Measurements from ENCODE around the gene FBLL1. TPM values are rescaled to one million over a fixed set of nuclear protein-coding genes. Genes with fewer than 3 reads are reported as not detected.
A peak's percentile ranks its signal among the peaks of the same experiment; 100 is the strongest.
"Not testable (repeated sequence)": the region's sequence is repeated elsewhere in the genome, so short reads cannot be mapped to it uniquely, and the experiment has no call there.

The FBLL1 gene
- total RNA-seq, 2 experiments from 2014 or later, result not detected

DNA sequence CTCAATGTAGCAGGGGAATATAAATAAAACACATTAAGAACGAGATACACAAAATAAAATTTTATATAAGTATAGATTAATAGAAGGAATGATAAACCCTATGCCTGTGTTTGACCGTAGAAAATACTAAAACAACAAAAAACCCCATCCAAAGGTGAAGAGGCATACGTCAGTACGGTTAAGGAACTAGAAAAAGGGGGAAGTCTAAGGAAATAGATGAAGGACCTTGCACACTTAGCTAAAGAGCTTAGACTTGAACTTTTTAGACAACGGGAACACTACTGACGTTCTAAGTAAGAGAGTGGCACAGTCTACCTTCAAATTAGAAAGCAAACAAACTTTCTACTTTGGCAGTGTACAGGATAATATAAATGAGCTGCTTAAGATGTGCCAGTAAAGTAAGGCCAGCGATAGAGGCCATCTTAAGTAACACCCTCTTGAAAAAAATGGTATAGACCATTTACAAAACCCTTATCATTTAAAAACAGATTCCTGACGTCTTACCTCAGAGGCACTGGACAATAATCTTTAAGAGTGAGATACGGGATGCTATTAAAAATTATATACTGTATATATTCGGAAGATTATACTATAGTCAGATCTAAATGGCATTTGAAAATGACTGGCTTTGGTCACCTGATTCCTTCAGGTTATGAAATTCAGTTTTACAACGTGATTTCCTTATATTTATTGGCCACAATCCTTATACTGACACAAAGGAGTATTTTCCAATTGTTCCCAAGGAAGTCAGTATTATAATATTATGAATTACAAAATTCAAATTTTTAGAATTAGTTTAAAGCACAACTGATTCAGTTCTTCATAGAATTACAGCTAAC, 41.6 kb downstream of the FBLL1 start:
- POLR2A ChIA-PET, result no interaction called here
- H3K4me3 Mint-ChIP-seq, result no peak overlapping the region
- ATAC-seq (ENCODE audit: low read depth) (no peak), DNase-seq (no peak)
- no peaks in the 10 kb centered on the region for H3K27me3 Mint-ChIP-seq
- peaks cover 30% of the 10 kb centered on the region for H3K36me3 Mint-ChIP-seq
- no peak overlapping the region for H3K27ac Mint-ChIP-seq
- H3K9me3 Mint-ChIP-seq, result peaks cover 2% of the 10 kb centered on the region
- peaks cover 16% of the 10 kb centered on the region for H3K4me1 Mint-ChIP-seq

GRCh38 chr5:168573663-168574062, 44.6 kb downstream of the FBLL1 start:
- H3K27ac Mint-ChIP-seq; ATAC-seq (ENCODE audit: low read depth); DNase-seq; H3K27me3 Mint-ChIP-seq; H3K9me3 Mint-ChIP-seq; POLR2A ChIA-PET; H3K4me3 Mint-ChIP-seq: not testable (repeated sequence)
- peaks cover 24% of the 10 kb centered on the region for H3K36me3 Mint-ChIP-seq
- H3K4me1 Mint-ChIP-seq, result peaks cover 34% of the 10 kb centered on the region

DNA sequence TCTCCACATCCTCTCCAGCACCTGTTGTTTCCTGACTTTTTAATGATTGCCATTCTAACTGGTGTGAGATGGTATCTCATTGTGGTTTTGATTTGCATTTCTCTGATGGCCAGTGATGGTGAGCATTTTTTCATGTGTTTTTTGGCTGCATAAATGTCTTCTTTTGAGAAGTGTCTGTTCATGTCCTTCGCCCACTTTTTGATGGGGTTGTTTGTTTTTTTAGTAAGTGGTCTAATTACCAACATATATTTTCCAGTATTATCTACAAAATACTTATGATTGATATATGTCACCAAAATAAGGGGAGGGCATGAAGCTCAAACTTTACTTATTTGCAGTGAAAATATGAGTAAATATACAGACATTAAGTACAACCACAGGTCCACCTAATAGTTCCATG, 45.1 kb downstream of the FBLL1 start:
- H3K9me3 Mint-ChIP-seq; POLR2A ChIA-PET; H3K27me3 Mint-ChIP-seq; ATAC-seq (ENCODE audit: low read depth); H3K27ac Mint-ChIP-seq; H3K4me3 Mint-ChIP-seq; DNase-seq: not testable (repeated sequence)
- H3K4me1 Mint-ChIP-seq, result peaks cover 34% of the 10 kb centered on the region
- peaks cover 24% of the 10 kb centered on the region for H3K36me3 Mint-ChIP-seq

GRCh38 chr5:168575391-168576372, 46.6 kb downstream of the FBLL1 start:
- Mint-ChIP-seq H3K4me3 (no peak overlapping the region), H3K4me1 (peaks cover 40% of the 10 kb centered on the region), H3K9me3 (peaks cover 2% of the 10 kb centered on the region), H3K36me3 (peaks cover 20% of the 10 kb centered on the region), H3K27ac (no peak overlapping the region), H3K27me3 (no peaks in the 10 kb centered on the region)
- DNase-seq (no peak), ATAC-seq (ENCODE audit: low read depth) (no peak)
- POLR2A ChIA-PET, result no interaction called here

GRCh38 chr5:168578006-168578405, 48.9 kb downstream of the FBLL1 start:
- H3K27ac Mint-ChIP-seq, result peak overlapping the region; percentile 85
- no peak for ATAC-seq (ENCODE audit: low read depth)
- peaks cover 12% of the 10 kb centered on the region for H3K36me3 Mint-ChIP-seq
- DNase-seq, result no peak
- POLR2A ChIA-PET, result no interaction called here
- no peaks in the 10 kb centered on the region for H3K27me3 Mint-ChIP-seq
- H3K4me1 Mint-ChIP-seq, result peaks cover 36% of the 10 kb centered on the region
- H3K9me3 Mint-ChIP-seq, result peaks cover 2% of the 10 kb centered on the region
- H3K4me3 Mint-ChIP-seq, result peak overlapping the region; percentile 96

DNA sequence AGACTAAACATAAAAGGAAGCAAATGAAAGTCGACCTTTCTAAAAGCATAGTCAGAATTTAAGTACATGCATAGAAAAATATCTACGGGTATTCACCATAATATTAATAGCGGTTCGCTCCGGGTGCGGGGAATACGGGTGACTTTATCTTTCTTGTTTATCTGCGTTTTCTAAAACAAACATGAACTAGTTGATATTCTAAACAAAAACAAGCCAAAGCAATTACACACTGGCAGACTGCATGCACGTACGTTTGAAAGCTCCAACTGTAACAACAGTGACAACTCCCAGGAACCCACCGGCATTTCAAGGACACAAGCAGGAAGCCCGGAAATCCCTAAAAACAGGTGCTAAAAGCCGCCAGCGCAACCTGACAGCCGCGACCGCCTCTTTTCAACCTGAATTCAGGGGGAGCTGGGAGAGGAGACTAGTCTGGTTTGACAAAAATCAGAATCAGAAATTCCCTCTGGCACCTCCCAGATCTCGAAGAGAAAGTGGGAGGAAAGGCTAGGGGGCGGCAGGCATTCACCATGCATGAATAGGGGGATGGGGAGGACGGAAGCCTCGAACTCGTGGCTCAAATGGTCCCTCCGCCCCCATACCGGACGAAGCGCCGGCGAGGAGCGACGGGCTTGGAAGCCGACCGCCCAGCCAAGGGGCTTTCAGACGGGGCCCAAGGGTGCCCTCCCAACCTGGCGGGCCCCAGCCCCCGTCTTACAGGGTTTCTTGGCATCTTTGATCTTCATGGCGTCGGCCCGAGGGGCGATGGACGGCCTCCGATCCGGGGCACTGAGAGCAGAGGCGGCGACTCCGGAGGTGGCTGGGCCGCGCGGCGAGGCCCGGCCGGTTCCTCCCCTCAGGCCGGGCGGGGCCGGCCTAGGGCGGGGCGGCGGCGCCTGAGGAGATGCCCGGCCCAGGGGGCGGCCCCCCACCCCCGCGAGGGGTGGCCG, 49.7 kb downstream of the FBLL1 start, which contains the start of gene PANK3:
TSS of gene PANK3 (minus strand) at position 831 of the 950 bp plus-strand sequence. CDS start at position 746, 85 bp downstream.
- Mint-ChIP-seq H3K9me3 (peaks cover 4% of the 10 kb centered on the region), H3K36me3 (peaks cover 12% of the 10 kb centered on the region), H3K4me1 (peaks cover 37% of the 10 kb centered on the region), H3K27me3 (no peaks in the 10 kb centered on the region), H3K27ac (peak within 1 kb of the TSS; percentile 96), H3K4me3 (peak within 1 kb of the TSS; percentile 96)
- peak; percentile 72 for ATAC-seq (ENCODE audit: low read depth)
- no peak for DNase-seq
- POLR2A ChIA-PET, result interaction anchor here (1.0 to 2.1 kb wide), 2 partner anchors 9 to 92 kb away, joined by 5 to 9 read pairs; partner anchors contain the start of gene RARS1

GRCh38 chr5:168579488-168580226, 50.6 kb downstream of the FBLL1 start:
- H3K4me1 Mint-ChIP-seq, result peaks cover 39% of the 10 kb centered on the region
- ATAC-seq (ENCODE audit: low read depth), result peak; percentile 97
- H3K9me3 Mint-ChIP-seq, result peaks cover 6% of the 10 kb centered on the region
- peak overlapping the region; percentile 96 for H3K27ac Mint-ChIP-seq
- peak; percentile 95 for DNase-seq
- POLR2A ChIA-PET, result interaction anchor here (1.0 to 2.1 kb wide), 2 partner anchors 8 to 93 kb away, joined by 5 to 9 read pairs; partner anchors contain the start of gene RARS1
- peaks cover 12% of the 10 kb centered on the region for H3K36me3 Mint-ChIP-seq
- peak overlapping the region; percentile 87 for H3K4me3 Mint-ChIP-seq
- no peaks in the 10 kb centered on the region for H3K27me3 Mint-ChIP-seq

DNA sequence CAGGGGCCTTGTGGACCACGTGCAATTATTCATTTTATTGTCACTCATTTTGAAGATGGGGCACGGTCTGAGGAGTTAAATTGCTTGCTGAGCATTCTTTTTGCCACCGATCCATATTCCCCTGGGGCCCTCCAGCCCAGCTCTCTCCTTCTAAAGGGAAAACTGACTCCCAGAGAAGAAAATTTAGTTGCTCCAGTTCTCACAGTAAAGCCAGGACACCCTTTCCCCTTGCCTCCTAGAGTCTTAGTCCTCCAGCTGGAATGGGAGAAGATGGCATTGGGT, 51.1 kb downstream of the FBLL1 start:
- no peak for ATAC-seq (ENCODE audit: low read depth)
- Mint-ChIP-seq H3K9me3 (peaks cover 4% of the 10 kb centered on the region), H3K27ac (peak overlapping the region; percentile 96), H3K27me3 (no peaks in the 10 kb centered on the region), H3K36me3 (peaks cover 10% of the 10 kb centered on the region), H3K4me1 (peaks cover 38% of the 10 kb centered on the region), H3K4me3 (peak overlapping the region; percentile 87)
- no peak for DNase-seq
- POLR2A ChIA-PET, result interaction anchor here (1.0 to 2.1 kb wide), 2 partner anchors 8 to 94 kb away, joined by 5 to 9 read pairs; partner anchors contain the start of gene RARS1

Small RNA genes lying within 50 kb of the gene (microRNA-seq; reads per million reads assigned to microRNA genes)
- gene MIR103A1 (not detected), gene MIR103B1 (not detected)

Other genes with a start within 250 kb of the FBLL1 start
- under 1 TPM; 0.22 to 0.82 TPM for gene WWC1, start 237.7 kb upstream of the FBLL1 start, total RNA-seq
- gene RARS1, start 42.8 kb upstream of the FBLL1 start, total RNA-seq, result 10 to 100 TPM; 69.9 to 71.4 TPM
- gene PANK3, start 50.1 kb downstream of the FBLL1 start, total RNA-seq, result 10 to 100 TPM; 51.3 to 52.2 TPM

Measured in activated naive CD8-positive, alpha-beta T cell treated with anti-CD3 and anti-CD28 coated beads, Interleukin-2, amount 10 ng/mL, durations not matched to agents 7 days and 5 days (primary cell).